Neural cell (in vitro differentiated cells): ENCODE measurements around the gene NPPA. TPM values are rescaled to one million over a fixed set of nuclear protein-coding genes. Genes with fewer than 3 reads are reported as not detected.

Experiments used
- H2AFZ ChIP-seq: fragments of 200-600, 300-800 bp; sonication (generic), shearing (Covaris generic); 2 replicates; pipeline ENCODE4 v1.6.0; 2014; ENCODE audit warnings: low read depth, mild to moderate bottlenecking, antibody characterized with exemption, low read length, moderate library complexity
- H3F3A ChIP-seq: fragments of 200-600 bp; shearing (Covaris generic); 2 replicates; pipeline ENCODE4 v1.6.1; 2016; ENCODE audit warnings: mild to moderate bottlenecking, moderate library complexity, mixed read lengths, antibody characterized with exemption, low read length; ENCODE audit not compliant: insufficient read depth, poor library complexity, severe bottlenecking
- H3K27ac ChIP-seq: fragments of 200-600, 300-800 bp; sonication (generic), shearing (Covaris generic); 2 replicates; pipeline ENCODE4 v1.5.1; 2014; ENCODE audit warnings: mild to moderate bottlenecking, low read length, moderate library complexity
- H3K27me3 ChIP-seq: fragments of 300-800, 200-600 bp; sonication (generic), shearing (Covaris generic); 2 replicates; pipeline ENCODE4 v1.6.0; 2014; ENCODE audit warnings: mild to moderate bottlenecking, low read depth, low read length, moderate library complexity; ENCODE audit not compliant: insufficient read depth
- H3K36me3 ChIP-seq: fragments of 300-800, 200-600 bp; sonication (generic), shearing (Covaris generic); 2 replicates; pipeline ENCODE4 v1.5.1; 2014; ENCODE audit warnings: mild to moderate bottlenecking, antibody characterized with exemption, low read length, moderate library complexity; ENCODE audit not compliant: insufficient read depth
- H3K4me2 ChIP-seq: fragments of 300-800, 200-600 bp; sonication (generic), shearing (Covaris generic); 2 replicates; pipeline ENCODE4 v1.6.0; 2014; ENCODE audit warnings: mild to moderate bottlenecking, low read length
- H3K4me3 ChIP-seq: fragments of 300-800, 200-600 bp; sonication (generic), shearing (Covaris generic); 2 replicates; pipeline ENCODE4 v1.5.1; 2014; ENCODE audit warnings: mild to moderate bottlenecking, low read length, moderate library complexity
- H3K79me2 ChIP-seq: fragments of 200-600 bp; shearing (Covaris generic); replicated peaks from 2 replicates; pipeline ENCODE4 v1.6.0; 2014; ENCODE audit warnings: mild to moderate bottlenecking, low read length, moderate library complexity; ENCODE audit not compliant: insufficient read depth
- H3K9ac ChIP-seq: fragments of 300-800, 200-600 bp; sonication (generic), shearing (Covaris generic); 2 replicates; pipeline ENCODE4 v1.6.1; 2016; ENCODE audit warnings: mild to moderate bottlenecking, low read length, mixed read lengths
- H3K9me2 ChIP-seq: fragments of 200-600 bp; shearing (Covaris generic); 2 replicates; pipeline ENCODE4 v1.6.1; 2016; ENCODE audit warnings: mild to moderate bottlenecking, low read length, mixed read lengths; ENCODE audit not compliant: insufficient read depth
- H3K9me3 ChIP-seq: fragments of 200-600, 300-800 bp; sonication (generic), shearing (Covaris generic); 2 replicates; pipeline ENCODE4 v1.6.1; 2016; ENCODE audit warnings: mild to moderate bottlenecking, mixed run types, low read length, moderate library complexity, mixed read lengths
- H4K20me1 ChIP-seq: fragments of 200-600 bp; shearing (Covaris generic); 2 replicates; pipeline ENCODE4 v1.6.1; 2016; ENCODE audit warnings: mild to moderate bottlenecking, mixed run types; ENCODE audit not compliant: insufficient read depth
- EP300 ChIP-seq: fragments of 450-650 bp; conservative IDR thresholded peaks from 2 replicates; pipeline ENCODE4 v1.6.1; 2014; ENCODE audit warnings: antibody characterized with exemption, mild to moderate bottlenecking, moderate library complexity; ENCODE audit not compliant: poor library complexity, severe bottlenecking
- EZH2 ChIP-seq: fragments of 200-600, 300-800 bp; shearing (Covaris generic), sonication (generic); IDR thresholded peaks from 2 replicates; pipeline ENCODE4 v1.6.1; 2014; ENCODE audit warnings: antibody characterized with exemption, low read length, borderline replicate concordance, mild to moderate bottlenecking; ENCODE audit not compliant: insufficient read depth, poor library complexity, severe bottlenecking
- MXI1 ChIP-seq: fragments of 450-650 bp; conservative IDR thresholded peaks from 2 replicates; pipeline ENCODE4 v1.6.1; 2014; ENCODE audit warnings: antibody characterized with exemption, mild to moderate bottlenecking; ENCODE audit not compliant: poor library complexity, severe bottlenecking
- POLR2AphosphoS5 ChIP-seq: IDR thresholded peaks from 2 replicates; pipeline ENCODE4 v1.6.1; 2012
- RAD21 ChIP-seq: fragments of 450-650 bp; conservative IDR thresholded peaks from 2 replicates; pipeline ENCODE4 v1.6.1; 2014; ENCODE audit warnings: antibody characterized with exemption, mild to moderate bottlenecking, moderate library complexity
- SMC3 ChIP-seq: fragments of 450-650 bp; conservative IDR thresholded peaks from 2 replicates; pipeline ENCODE4 v1.6.1; 2014; ENCODE audit warnings: antibody characterized with exemption, mild to moderate bottlenecking, moderate library complexity; ENCODE audit not compliant: poor library complexity
- TAF1 ChIP-seq: IDR thresholded peaks from 2 replicates; pipeline ENCODE4 v1.6.1; 2012; ENCODE audit warnings: low read depth
- polyA plus RNA-seq: library from polyadenylated mRNA; depleted of rRNA; stranded (reverse); fragments of >200 nt; gene quantifications from 2 replicates; pipeline ENCODE4 v1.2.3, GENCODE V29; 2014
- TF ChIP-seq, protein P1 (sequence below): fragments of 450-650 bp; IDR thresholded peaks from 2 replicates; pipeline ENCODE4 v1.5.1; 2014; ENCODE audit warnings: antibody characterized with exemption, mild to moderate bottlenecking, moderate library complexity; ENCODE audit not compliant: poor library complexity, severe bottlenecking
- TF ChIP-seq, protein P2 (sequence below): IDR thresholded peaks from 2 replicates; pipeline ENCODE4 v1.6.1; 2012; ENCODE audit warnings: borderline replicate concordance

The NPPA gene
- polyA plus RNA-seq, 1 donor from 2014 or later = not detected

DNA sequence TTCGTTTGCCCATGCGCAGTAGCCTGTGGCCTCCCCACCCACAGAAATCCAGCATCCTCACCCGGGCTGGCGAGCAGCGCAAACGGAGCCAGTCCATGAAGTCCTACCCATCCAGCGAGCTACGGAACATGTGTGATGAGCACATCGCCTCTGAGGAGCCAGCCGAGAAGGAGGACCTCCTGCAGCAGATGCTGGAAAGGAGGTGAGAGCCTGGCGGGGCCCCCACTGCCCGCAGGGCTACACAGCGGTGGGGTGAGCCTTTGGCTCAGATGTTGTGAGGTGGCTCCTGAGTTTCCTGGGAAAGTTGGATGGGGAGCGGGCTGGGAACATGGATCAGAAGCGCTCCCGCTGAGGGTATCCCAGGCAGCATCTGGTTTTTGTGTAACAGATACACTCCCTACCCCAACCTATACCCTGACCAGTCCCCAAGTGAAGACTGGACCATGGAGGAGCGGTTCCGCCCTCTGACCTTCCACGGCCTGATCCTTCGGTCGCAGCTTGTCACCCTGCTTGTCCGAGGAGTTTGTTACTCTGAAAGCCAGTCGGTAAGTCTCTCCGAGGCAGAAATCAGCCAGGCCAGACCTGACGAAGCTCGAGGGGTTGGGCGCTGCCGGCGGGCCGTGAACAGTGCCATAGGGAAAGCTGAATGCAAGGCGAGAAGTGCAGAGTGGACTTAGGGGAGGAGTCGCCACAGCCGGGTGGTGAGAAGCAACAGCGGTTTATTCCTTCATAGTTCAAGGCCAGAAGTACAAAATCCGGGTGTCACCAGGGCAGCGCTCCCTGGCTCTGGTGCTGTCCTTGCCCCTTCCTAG lies 10.4 kb downstream of the NPPA start:
- Histone ChIP-seq H2AFZ (no peak overlapping the region), H3K27me3 (no peaks in the 10 kb centered on the region), H3K9me3 (no peaks in the 10 kb centered on the region), H3K4me3 (no peak overlapping the region), H3F3A (no peaks in the 10 kb centered on the region), H3K79me2 (no peaks in the 10 kb centered on the region), H3K9me2 (no peaks in the 10 kb centered on the region), H3K27ac (no peak overlapping the region), H3K36me3 (no peaks in the 10 kb centered on the region), H3K9ac (no peak overlapping the region), H3K4me2 (no peak overlapping the region), H4K20me1 (no peaks in the 10 kb centered on the region)
- TF ChIP-seq POLR2AphosphoS5 (no peak), RAD21 (no peak), EZH2 (no peak), TAF1 (no peak), EP300 (no peak), MXI1 (no peak), SMC3 (no peak)
- TF ChIP-seq, protein P1, sequence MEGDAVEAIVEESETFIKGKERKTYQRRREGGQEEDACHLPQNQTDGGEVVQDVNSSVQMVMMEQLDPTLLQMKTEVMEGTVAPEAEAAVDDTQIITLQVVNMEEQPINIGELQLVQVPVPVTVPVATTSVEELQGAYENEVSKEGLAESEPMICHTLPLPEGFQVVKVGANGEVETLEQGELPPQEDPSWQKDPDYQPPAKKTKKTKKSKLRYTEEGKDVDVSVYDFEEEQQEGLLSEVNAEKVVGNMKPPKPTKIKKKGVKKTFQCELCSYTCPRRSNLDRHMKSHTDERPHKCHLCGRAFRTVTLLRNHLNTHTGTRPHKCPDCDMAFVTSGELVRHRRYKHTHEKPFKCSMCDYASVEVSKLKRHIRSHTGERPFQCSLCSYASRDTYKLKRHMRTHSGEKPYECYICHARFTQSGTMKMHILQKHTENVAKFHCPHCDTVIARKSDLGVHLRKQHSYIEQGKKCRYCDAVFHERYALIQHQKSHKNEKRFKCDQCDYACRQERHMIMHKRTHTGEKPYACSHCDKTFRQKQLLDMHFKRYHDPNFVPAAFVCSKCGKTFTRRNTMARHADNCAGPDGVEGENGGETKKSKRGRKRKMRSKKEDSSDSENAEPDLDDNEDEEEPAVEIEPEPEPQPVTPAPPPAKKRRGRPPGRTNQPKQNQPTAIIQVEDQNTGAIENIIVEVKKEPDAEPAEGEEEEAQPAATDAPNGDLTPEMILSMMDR = no peak
- TF ChIP-seq, protein P2, sequence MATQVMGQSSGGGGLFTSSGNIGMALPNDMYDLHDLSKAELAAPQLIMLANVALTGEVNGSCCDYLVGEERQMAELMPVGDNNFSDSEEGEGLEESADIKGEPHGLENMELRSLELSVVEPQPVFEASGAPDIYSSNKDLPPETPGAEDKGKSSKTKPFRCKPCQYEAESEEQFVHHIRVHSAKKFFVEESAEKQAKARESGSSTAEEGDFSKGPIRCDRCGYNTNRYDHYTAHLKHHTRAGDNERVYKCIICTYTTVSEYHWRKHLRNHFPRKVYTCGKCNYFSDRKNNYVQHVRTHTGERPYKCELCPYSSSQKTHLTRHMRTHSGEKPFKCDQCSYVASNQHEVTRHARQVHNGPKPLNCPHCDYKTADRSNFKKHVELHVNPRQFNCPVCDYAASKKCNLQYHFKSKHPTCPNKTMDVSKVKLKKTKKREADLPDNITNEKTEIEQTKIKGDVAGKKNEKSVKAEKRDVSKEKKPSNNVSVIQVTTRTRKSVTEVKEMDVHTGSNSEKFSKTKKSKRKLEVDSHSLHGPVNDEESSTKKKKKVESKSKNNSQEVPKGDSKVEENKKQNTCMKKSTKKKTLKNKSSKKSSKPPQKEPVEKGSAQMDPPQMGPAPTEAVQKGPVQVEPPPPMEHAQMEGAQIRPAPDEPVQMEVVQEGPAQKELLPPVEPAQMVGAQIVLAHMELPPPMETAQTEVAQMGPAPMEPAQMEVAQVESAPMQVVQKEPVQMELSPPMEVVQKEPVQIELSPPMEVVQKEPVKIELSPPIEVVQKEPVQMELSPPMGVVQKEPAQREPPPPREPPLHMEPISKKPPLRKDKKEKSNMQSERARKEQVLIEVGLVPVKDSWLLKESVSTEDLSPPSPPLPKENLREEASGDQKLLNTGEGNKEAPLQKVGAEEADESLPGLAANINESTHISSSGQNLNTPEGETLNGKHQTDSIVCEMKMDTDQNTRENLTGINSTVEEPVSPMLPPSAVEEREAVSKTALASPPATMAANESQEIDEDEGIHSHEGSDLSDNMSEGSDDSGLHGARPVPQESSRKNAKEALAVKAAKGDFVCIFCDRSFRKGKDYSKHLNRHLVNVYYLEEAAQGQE = no peak

DNA sequence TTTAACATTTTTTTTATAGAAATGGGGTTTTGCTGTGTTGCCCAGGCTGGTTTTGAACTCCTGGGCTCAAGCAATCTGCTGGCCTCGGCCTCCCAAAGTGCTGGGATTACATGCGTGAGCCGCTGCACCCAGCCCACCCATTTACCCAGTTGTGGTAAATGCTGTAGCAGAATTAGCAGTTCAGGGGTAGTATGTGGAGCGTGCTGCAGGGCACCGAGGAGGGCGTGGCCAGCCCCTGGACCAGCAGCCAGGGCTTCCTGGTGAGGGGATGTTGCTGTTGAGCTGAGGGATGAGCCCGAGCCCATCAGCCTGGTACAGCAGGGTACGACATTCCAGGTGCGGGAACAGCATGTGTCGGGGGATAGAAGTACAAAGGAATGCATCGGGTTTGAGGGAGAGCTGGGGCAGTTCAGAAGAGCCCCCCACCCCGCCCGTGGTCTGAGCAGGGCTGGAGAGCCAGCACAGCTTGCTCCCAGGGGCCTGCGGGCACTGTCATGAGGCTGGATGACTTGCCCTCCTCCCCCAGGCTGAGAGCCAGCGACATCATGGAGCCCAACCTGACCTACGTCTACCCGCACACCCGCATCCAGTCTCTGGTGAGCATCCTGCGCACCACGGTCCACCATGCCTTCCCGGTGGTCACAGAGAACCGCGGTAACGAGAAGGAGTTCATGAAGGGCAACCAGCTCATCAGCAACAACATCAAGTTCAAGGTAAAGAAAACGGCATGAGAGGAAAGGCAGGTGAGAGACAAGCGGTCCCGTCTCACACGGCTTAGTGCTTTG lies 11.9 kb downstream of the NPPA start:
- no peak overlapping the region for H3K27ac ChIP-seq
- no peaks in the 10 kb centered on the region for H3K9me2 ChIP-seq
- no peak overlapping the region for H2AFZ ChIP-seq
- H3F3A ChIP-seq = no peaks in the 10 kb centered on the region
- TF ChIP-seq POLR2AphosphoS5 (no peak), EZH2 (no peak), EP300 (no peak), RAD21 (no peak), SMC3 (no peak), MXI1 (no peak), TAF1 (no peak)
- TF ChIP-seq, protein P2 = no peak
- TF ChIP-seq, protein P1 = no peak
- no peaks in the 10 kb centered on the region for H3K79me2 ChIP-seq
- H3K4me3 ChIP-seq = no peak overlapping the region
- H3K4me2 ChIP-seq = no peak overlapping the region
- no peaks in the 10 kb centered on the region for H3K27me3 ChIP-seq
- no peaks in the 10 kb centered on the region for H3K9me3 ChIP-seq
- H4K20me1 ChIP-seq = no peaks in the 10 kb centered on the region
- no peak overlapping the region for H3K9ac ChIP-seq
- no peaks in the 10 kb centered on the region for H3K36me3 ChIP-seq
